HCT116 (cell line): Measurements from ENCODE around the gene ZIC4. TPM values are rescaled to one million over a fixed set of nuclear protein-coding genes. Genes with fewer than 3 reads are reported as not detected.

Experiments
- ATAC-seq: fragments of 200-7000 bp; cut with Tn5 transposase; 2 replicates; pipeline ENCODE4 v1.9.1; 2020; ENCODE audit warnings: mild to moderate bottlenecking, moderate library complexity
- BruUV-seq: library from RNA; stranded (reverse); fragments of 400-500 nt; replicated peaks from 2 replicates; lab custom pipeline; 2021; lab: Mats Ljungman, UMichigan
- CTCF ChIA-PET: fragments of 300-600 bp; sonication (Branson Sonifier 250); formaldehyde crosslinking; loops from one replicate; lab custom pipeline; 2021; ENCODE audit warnings: antibody characterized with exemption; lab: Charles Lee
- POLR2A ChIA-PET: fragments of 300-600, 350-600 bp; sonication (Branson Sonifier 250); formaldehyde crosslinking; loops from one replicate; lab custom pipeline; 2021; ENCODE audit warnings: antibody characterized with exemption; lab: Charles Lee
- RAD21 ChIA-PET, 2 experiments: fragments of 300-600 bp; sonication (Branson Sonifier 250); formaldehyde crosslinking; loops; one replicate each; lab custom pipeline; 2023; ENCODE audit warnings: low total read pairs in 2 of 2; ENCODE audit not compliant: uncharacterized antibody in 2 of 2, unreplicated experiment in 2 of 2, low non-redundant PET in 1 of 2; lab: Charles Lee
- DNase-seq: peaks from one replicate; pipeline ENCODE4 v3.0.0-alpha.2; 2010; ENCODE audit warnings: low read depth, low spot score
- H2AFZ ChIP-seq: fragments of 200-600 bp; shearing (Covaris generic), sonication (generic); 2 replicates; pipeline ENCODE4 v1.6.1; 2017; ENCODE audit warnings: low read depth, mixed run types, mixed read lengths, antibody characterized with exemption, low read length; ENCODE audit not compliant: poor library complexity, severe bottlenecking
- H3K27ac ChIP-seq: 2 replicates; pipeline ENCODE4 v1.5.1; 2012; ENCODE audit warnings: low read depth, low read length
- H3K27me3 ChIP-seq: fragments of 200-600 bp; sonication (generic); 2 replicates; pipeline ENCODE4 v1.6.1; 2016; ENCODE audit warnings: mixed run types, low read length, mixed read lengths; ENCODE audit not compliant: insufficient read depth
- H3K36me3 ChIP-seq, 2 experiments: fragments of 200-500 bp in 1 of 2; fragments of 200-600 bp in 1 of 2; sonication (Bioruptor generic) in 1 of 2; sonication (generic) in 1 of 2; 2 replicates each; pipeline versions ENCODE4 v1.5.1 to v1.6.1; 2014 to 2016; ENCODE audit warnings: low read length in 2 of 2, inconsistent platforms in 1 of 2, mixed read lengths in 1 of 2, mixed run types in 1 of 2; ENCODE audit not compliant: insufficient read depth in 2 of 2, control insufficient read depth in 1 of 2
- H3K4me1 ChIP-seq, 2 experiments: fragments of 200-600 bp in 1 of 2; sonication (generic) in 1 of 2; 2 replicates each; pipeline versions ENCODE4 v1.5.1 to v1.6.1; 2012 to 2017; ENCODE audit warnings: low read length in 2 of 2, inconsistent platforms in 1 of 2, mild to moderate bottlenecking in 1 of 2, mixed read lengths in 1 of 2, mixed run types in 1 of 2, moderate library complexity in 1 of 2; ENCODE audit not compliant: insufficient read depth in 2 of 2, control insufficient read depth in 1 of 2
- H3K4me2 ChIP-seq: fragments of 200-600 bp; sonication (generic); 2 replicates; pipeline ENCODE4 v1.6.1; 2017; ENCODE audit warnings: mixed run types, low read length, mixed read lengths
- H3K4me3 ChIP-seq, 2 experiments: fragments of 200-600 bp in 1 of 2; sonication (generic) in 1 of 2; replicated peaks in 1 of 2; 2 replicates each; pipeline ENCODE4 v1.5.1; 2011 to 2016; ENCODE audit warnings: low read length in 2 of 2, control low read depth in 1 of 2, low read depth in 1 of 2, mild to moderate bottlenecking in 1 of 2, mixed read lengths in 1 of 2, mixed run types in 1 of 2
- H3K79me2 ChIP-seq: fragments of 200-600 bp; sonication (generic); 2 replicates; pipeline ENCODE4 v1.6.1; 2017; ENCODE audit warnings: mild to moderate bottlenecking, mixed run types, low read length, moderate library complexity, mixed read lengths; ENCODE audit not compliant: insufficient read depth
- H3K9ac ChIP-seq: fragments of 200-600 bp; sonication (generic); 2 replicates; pipeline ENCODE4 v1.6.1; 2016; ENCODE audit warnings: low read length, mixed read lengths
- H3K9me2 ChIP-seq: fragments of 200-600 bp; sonication (generic), shearing (Covaris generic); 2 replicates; pipeline ENCODE4 v1.6.1; 2017; ENCODE audit warnings: mixed run types, mild to moderate bottlenecking, moderate library complexity; ENCODE audit not compliant: insufficient read depth
- H3K9me3 ChIP-seq, 2 experiments: fragments of 200-500 bp in 1 of 2; fragments of 200-600 bp in 1 of 2; sonication (Bioruptor generic) in 1 of 2; sonication (generic) in 1 of 2; 2 replicates each; pipeline ENCODE4 v1.6.1; 2014 to 2017; ENCODE audit warnings: low read length in 2 of 2, mixed read lengths in 2 of 2, inconsistent platforms in 1 of 2, low read depth in 1 of 2, mild to moderate bottlenecking in 1 of 2, mixed run types in 1 of 2, moderate library complexity in 1 of 2; ENCODE audit not compliant: control insufficient read depth in 1 of 2, insufficient read depth in 1 of 2
- H4K20me1 ChIP-seq: fragments of 200-600 bp; sonication (generic), shearing (Covaris generic); 2 replicates; pipeline ENCODE4 v1.6.1; 2017; ENCODE audit warnings: mixed run types, mild to moderate bottlenecking, moderate library complexity; ENCODE audit not compliant: insufficient read depth
- ATF3 ChIP-seq: IDR thresholded peaks from 2 replicates; pipeline ENCODE4 v1.6.1; 2012
- CEBPB ChIP-seq: IDR thresholded peaks from 2 replicates; pipeline ENCODE4 v1.6.1; 2012; ENCODE audit warnings: low read depth
- EZH2 ChIP-seq: fragments of 200-600 bp; sonication (generic); IDR thresholded peaks from 2 replicates; pipeline ENCODE4 v1.6.1; 2017; ENCODE audit warnings: antibody characterized with exemption, mixed run types
- JUND ChIP-seq: IDR thresholded peaks from 2 replicates; pipeline ENCODE4 v1.6.1; 2012
- POLR2A ChIP-seq: IDR thresholded peaks from 2 replicates; pipeline ENCODE4 v1.7.0; 2011; ENCODE audit warnings: borderline replicate concordance; ENCODE audit not compliant: insufficient read depth, insufficient read length; ENCODE audit errors: extremely low read depth
- POLR2AphosphoS5 ChIP-seq: IDR thresholded peaks from 2 replicates; pipeline ENCODE4 v1.6.1; 2011; ENCODE audit warnings: mild to moderate bottlenecking, low read depth, low read length, moderate library complexity
- RAD21 ChIP-seq: IDR thresholded peaks from 2 replicates; pipeline ENCODE4 v1.6.1; 2012; ENCODE audit warnings: low read depth, mild to moderate bottlenecking
- REST ChIP-seq: IDR thresholded peaks from 2 replicates; pipeline ENCODE4 v1.6.1; 2012; ENCODE audit warnings: low read depth
- SIN3A ChIP-seq: IDR thresholded peaks from 2 replicates; pipeline ENCODE4 v1.6.1; 2012; ENCODE audit warnings: low read depth
- SRF ChIP-seq: IDR thresholded peaks from 2 replicates; pipeline ENCODE4 v1.6.1; 2012; ENCODE audit warnings: low read depth
- YY1 ChIP-seq: IDR thresholded peaks from 2 replicates; pipeline ENCODE4 v1.6.1; 2011; ENCODE audit warnings: low read length, low read depth, moderate library complexity, mild to moderate bottlenecking; ENCODE audit not compliant: insufficient replicate concordance; ENCODE audit errors: extremely low read depth
- ZFX ChIP-seq: fragments of 450-650 bp; IDR thresholded peaks from 2 replicates; pipeline ENCODE4 v1.6.1; 2017
- ZNF274 ChIP-seq: fragments of 200-500 bp; sonication (Bioruptor generic); IDR thresholded peaks from 2 replicates; pipeline ENCODE4 v1.6.1; 2014; ENCODE audit warnings: mild to moderate bottlenecking, low read depth, low read length, inconsistent platforms
- intact Hi-C: fragments of 100-400 bp; cut with micrococcal nuclease; formaldehyde crosslinking; loops from 2 replicates; pipeline ENCODE4 v1.10.0; 2022
- total RNA-seq: library from RNA; stranded (reverse); gene quantifications from one replicate; pipeline ENCODE4 v1.2.1, GENCODE V29; 2021; ENCODE audit not compliant: unreplicated experiment
- TF ChIP-seq, protein P1 (sequence below): IDR thresholded peaks from 2 replicates; pipeline ENCODE4 v1.6.1; 2011; ENCODE audit warnings: mild to moderate bottlenecking, low read length, moderate library complexity; ENCODE audit not compliant: insufficient replicate concordance; ENCODE audit errors: extremely low read depth

ZIC4 gene
- total RNA-seq, 1 experiment from 2014 or later: not detected

DNA sequence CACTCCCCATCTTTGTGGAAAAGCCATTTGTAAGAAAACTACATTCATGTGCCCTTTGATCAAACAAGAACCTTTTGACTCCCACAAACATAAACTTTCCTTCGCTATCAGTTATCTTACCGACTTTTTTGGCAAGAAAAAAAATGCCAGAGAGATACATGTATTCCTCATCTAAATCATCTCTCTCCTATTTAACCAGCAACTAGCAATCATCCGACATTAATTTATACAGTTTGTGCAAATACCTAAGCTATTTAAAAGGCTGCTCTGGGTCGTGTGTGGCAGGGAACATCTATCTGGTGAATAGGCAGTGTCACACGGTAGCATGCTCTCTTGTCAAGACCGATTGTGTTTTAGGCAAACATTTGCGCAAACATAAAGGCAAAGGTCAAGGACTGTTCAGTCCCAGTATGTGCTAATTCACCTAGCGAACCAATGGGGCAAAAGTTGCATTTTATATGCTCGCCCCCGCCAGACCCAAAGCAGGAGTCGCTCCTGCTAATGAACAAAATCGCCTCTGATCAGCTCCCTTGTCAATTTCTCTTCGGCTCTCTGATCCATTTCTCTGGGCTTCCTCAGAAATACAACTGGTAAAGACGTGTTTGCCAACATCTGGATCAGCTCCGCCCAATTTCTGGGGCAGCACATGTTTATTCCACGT lies 37.7 kb downstream of the ZIC4 start:
- Histone ChIP-seq H3K4me1 (no peaks in the 10 kb centered on the region), H3K9ac (no peak overlapping the region), H3K4me3 (no peak overlapping the region), H3K36me3 (no peaks in the 10 kb centered on the region), H4K20me1 (no peaks in the 10 kb centered on the region), H3K27me3 (peaks cover 6% of the 10 kb centered on the region; the same call in 1 of the 2 replicates), H2AFZ (no peak overlapping the region), H3K9me3 (no peaks in the 10 kb centered on the region), H3K27ac (no peak overlapping the region), H3K9me2 (no peaks in the 10 kb centered on the region), H3K79me2 (no peaks in the 10 kb centered on the region), H3K4me2 (no peak overlapping the region)
- RAD21 ChIA-PET: no interaction called here
- intact Hi-C loops: no loop called here
- no peak for TF ChIP-seq POLR2AphosphoS5
- no peak for TF ChIP-seq JUND
- TF ChIP-seq RAD21: no peak
- no peak for TF ChIP-seq EZH2
- no peak for TF ChIP-seq YY1
- no peak for TF ChIP-seq SRF
- TF ChIP-seq ZFX: no peak
- TF ChIP-seq ATF3: no peak
- TF ChIP-seq CEBPB: no peak
- no peak for TF ChIP-seq SIN3A
- TF ChIP-seq ZNF274: no peak
- POLR2A ChIA-PET: no interaction called here
- no peak for ATAC-seq
- CTCF ChIA-PET: no interaction called here
- DNase-seq: no peak
- no TSS peak for BruUV-seq

DNA sequence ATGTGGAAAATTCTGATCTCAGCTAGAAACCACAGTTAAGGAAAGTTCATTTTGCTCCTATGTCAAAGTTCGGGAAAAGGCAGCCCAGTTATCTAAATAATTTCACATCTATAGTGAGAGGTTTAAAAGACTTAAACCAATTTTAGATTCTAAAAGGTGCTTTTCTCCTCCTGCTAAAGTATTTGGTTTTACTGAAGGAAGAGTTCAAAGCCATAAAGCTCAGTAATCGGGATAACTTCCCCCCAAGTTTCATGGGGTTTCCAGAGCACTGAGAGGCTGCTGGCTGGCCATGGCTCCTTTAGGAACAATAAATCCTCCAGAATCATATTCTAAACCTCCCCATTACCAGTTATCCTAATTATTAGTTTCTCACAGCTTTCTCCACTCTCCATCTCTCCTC lies 38.2 kb downstream of the ZIC4 start:
- no peaks in the 10 kb centered on the region for H3K9me3 ChIP-seq
- no peak for ATAC-seq
- no peak for DNase-seq
- H2AFZ ChIP-seq: no peak overlapping the region
- ChIA-PET CTCF (no interaction called here), RAD21 (no interaction called here), POLR2A (no interaction called here)
- peaks cover 6% of the 10 kb centered on the region; the same call in 1 of the 2 replicates for H3K27me3 ChIP-seq
- H3K27ac ChIP-seq: no peak overlapping the region
- H3K4me2 ChIP-seq: no peak overlapping the region
- H3K79me2 ChIP-seq: no peaks in the 10 kb centered on the region
- H3K4me3 ChIP-seq: no peak overlapping the region
- intact Hi-C loops: no loop called here
- no TSS peak for BruUV-seq
- no peaks in the 10 kb centered on the region for H3K4me1 ChIP-seq
- no peaks in the 10 kb centered on the region for H4K20me1 ChIP-seq
- no peaks in the 10 kb centered on the region for H3K9me2 ChIP-seq
- H3K36me3 ChIP-seq: no peaks in the 10 kb centered on the region
- no peak overlapping the region for H3K9ac ChIP-seq
- no peak for TF ChIP-seq REST
- TF ChIP-seq ATF3: no peak
- TF ChIP-seq POLR2A: no peak
- TF ChIP-seq, protein P1, sequence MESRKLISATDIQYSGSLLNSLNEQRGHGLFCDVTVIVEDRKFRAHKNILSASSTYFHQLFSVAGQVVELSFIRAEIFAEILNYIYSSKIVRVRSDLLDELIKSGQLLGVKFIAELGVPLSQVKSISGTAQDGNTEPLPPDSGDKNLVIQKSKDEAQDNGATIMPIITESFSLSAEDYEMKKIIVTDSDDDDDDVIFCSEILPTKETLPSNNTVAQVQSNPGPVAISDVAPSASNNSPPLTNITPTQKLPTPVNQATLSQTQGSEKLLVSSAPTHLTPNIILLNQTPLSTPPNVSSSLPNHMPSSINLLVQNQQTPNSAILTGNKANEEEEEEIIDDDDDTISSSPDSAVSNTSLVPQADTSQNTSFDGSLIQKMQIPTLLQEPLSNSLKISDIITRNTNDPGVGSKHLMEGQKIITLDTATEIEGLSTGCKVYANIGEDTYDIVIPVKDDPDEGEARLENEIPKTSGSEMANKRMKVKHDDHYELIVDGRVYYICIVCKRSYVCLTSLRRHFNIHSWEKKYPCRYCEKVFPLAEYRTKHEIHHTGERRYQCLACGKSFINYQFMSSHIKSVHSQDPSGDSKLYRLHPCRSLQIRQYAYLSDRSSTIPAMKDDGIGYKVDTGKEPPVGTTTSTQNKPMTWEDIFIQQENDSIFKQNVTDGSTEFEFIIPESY: no peak
- no peak for TF ChIP-seq SRF
- no peak for TF ChIP-seq EZH2
